Nephron progenitor cell (in vitro differentiated cells): ENCODE results near the gene CFP.

ENCODE experiments used
- DNase-seq: peaks from one replicate; pipeline ENCODE4 v3.0.0; 2021
- H3K27ac Mint-ChIP-seq: 2 replicates; pipeline ENCODE4 v1.8.0; 2021; ENCODE audit warnings: mild to moderate bottlenecking, moderate library complexity, mixed read lengths
- H3K27me3 Mint-ChIP-seq: 2 replicates; pipeline ENCODE4 v1.8.0; 2021; ENCODE audit warnings: mild to moderate bottlenecking, low read depth, mixed read lengths; ENCODE audit not compliant: poor library complexity
- H3K36me3 Mint-ChIP-seq: 2 replicates; pipeline ENCODE4 v1.8.0; 2021; ENCODE audit warnings: low read depth, mixed read lengths
- H3K4me1 Mint-ChIP-seq: 2 replicates; pipeline ENCODE4 v1.8.0; 2021; ENCODE audit warnings: mixed read lengths
- H3K4me3 Mint-ChIP-seq: 2 replicates; pipeline ENCODE4 v1.8.0; 2021; ENCODE audit warnings: mild to moderate bottlenecking, moderate library complexity, mixed read lengths
- H3K9me3 Mint-ChIP-seq: 2 replicates; pipeline ENCODE4 v1.8.0; 2021; ENCODE audit warnings: mild to moderate bottlenecking, moderate library complexity, mixed read lengths
- TF ChIP-seq, protein P1 (sequence below): fragments of 200-600 bp; sonication (generic); IDR thresholded peaks from 2 replicates; pipeline ENCODE4 v1.5.0; 2021; ENCODE audit warnings: antibody characterized with exemption

The CFP gene

DNA sequence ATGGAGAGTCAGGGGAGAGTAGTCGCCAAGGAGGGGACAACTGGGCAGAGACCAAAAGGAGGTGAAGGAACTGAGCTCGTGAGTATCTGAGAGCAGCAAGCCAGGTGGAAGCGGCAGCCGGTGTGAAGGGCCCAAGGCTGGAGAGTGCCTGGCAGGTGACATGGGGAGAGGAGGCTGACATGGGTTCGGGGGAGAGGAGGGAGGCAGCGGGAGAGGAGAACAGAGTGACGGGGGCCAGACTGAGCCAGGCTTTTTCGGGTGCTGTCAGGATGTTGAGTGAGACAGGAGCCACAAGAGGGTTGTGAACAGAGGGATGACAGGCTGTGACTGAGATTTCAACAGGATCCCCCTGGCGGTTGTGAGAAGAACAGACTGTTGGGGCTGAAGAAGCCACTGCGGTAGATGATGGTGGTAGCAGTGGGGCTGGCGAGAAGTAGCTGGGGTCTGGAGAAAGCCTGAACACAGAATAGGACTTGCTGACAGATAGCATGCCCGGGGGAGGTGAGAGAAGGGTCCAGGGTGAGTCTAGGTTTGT lies 14.9 kb upstream of the CFP start:
- Mint-ChIP-seq H3K4me1 (peaks cover 40% of the 10 kb centered on the region), H3K36me3 (peaks cover 42% of the 10 kb centered on the region), H3K4me3 (no peak overlapping the region), H3K27me3 (no peaks in the 10 kb centered on the region), H3K27ac (peak overlapping the region; percentile 86), H3K9me3 (peaks cover 68% of the 10 kb centered on the region)
- DNase-seq = peak; percentile 22
- TF ChIP-seq, protein P1, sequence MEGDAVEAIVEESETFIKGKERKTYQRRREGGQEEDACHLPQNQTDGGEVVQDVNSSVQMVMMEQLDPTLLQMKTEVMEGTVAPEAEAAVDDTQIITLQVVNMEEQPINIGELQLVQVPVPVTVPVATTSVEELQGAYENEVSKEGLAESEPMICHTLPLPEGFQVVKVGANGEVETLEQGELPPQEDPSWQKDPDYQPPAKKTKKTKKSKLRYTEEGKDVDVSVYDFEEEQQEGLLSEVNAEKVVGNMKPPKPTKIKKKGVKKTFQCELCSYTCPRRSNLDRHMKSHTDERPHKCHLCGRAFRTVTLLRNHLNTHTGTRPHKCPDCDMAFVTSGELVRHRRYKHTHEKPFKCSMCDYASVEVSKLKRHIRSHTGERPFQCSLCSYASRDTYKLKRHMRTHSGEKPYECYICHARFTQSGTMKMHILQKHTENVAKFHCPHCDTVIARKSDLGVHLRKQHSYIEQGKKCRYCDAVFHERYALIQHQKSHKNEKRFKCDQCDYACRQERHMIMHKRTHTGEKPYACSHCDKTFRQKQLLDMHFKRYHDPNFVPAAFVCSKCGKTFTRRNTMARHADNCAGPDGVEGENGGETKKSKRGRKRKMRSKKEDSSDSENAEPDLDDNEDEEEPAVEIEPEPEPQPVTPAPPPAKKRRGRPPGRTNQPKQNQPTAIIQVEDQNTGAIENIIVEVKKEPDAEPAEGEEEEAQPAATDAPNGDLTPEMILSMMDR = peak; percentile 40

DNA sequence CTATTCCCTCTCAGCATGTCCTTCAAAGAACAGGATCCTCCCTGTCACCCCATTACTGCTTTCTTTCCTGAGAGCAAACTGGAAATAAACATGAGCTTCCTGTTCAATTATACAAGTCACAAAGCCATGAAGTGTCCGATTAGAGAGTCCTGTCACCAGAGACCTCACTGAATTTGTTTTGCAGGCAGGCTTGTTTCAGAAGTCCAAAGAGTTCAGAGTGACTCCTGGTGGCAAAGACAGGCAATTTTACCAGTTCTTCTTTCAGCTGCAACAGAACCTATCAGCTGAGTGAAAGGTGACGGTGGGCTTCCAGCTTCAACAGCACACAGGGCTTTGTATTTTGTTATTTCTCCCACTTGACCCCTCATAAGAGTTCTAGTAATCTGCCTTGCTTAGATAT lies 14.2 kb upstream of the CFP start:
- H3K36me3 Mint-ChIP-seq = peaks cover 49% of the 10 kb centered on the region
- no peaks in the 10 kb centered on the region for H3K27me3 Mint-ChIP-seq
- peaks cover 67% of the 10 kb centered on the region for H3K9me3 Mint-ChIP-seq
- H3K4me3 Mint-ChIP-seq = no peak overlapping the region
- H3K4me1 Mint-ChIP-seq = peaks cover 33% of the 10 kb centered on the region
- DNase-seq = no peak
- TF ChIP-seq, protein P1 = no peak
- H3K27ac Mint-ChIP-seq = peak overlapping the region; percentile 52

DNA sequence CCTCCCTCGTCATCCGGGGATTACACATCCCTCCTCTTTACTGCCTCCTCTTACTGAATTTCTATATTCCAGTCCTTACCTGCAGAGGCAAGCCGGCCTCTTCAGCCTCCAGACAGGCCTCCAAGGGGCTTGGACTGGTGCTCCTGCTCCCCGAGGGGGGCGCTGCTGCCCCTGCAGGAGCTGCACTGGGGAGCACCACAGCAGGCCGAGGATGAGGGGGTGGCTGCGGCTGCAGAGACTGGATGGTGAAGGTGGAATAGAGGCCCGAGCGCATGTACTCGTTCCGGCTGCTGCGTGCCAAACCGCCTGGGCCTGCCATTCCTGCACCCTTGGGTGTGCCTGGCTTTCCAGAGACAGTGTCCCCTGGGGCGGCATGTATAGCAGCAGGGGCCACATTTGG lies 9.1 kb upstream of the CFP start:
- H3K9me3 Mint-ChIP-seq = peaks cover 63% of the 10 kb centered on the region
- H3K4me1 Mint-ChIP-seq = peaks cover 4% of the 10 kb centered on the region
- DNase-seq = no peak
- H3K27ac Mint-ChIP-seq = no peak overlapping the region
- TF ChIP-seq, protein P1 = no peak
- H3K36me3 Mint-ChIP-seq = peaks cover 55% of the 10 kb centered on the region
- no peaks in the 10 kb centered on the region for H3K27me3 Mint-ChIP-seq
- no peak overlapping the region for H3K4me3 Mint-ChIP-seq

DNA sequence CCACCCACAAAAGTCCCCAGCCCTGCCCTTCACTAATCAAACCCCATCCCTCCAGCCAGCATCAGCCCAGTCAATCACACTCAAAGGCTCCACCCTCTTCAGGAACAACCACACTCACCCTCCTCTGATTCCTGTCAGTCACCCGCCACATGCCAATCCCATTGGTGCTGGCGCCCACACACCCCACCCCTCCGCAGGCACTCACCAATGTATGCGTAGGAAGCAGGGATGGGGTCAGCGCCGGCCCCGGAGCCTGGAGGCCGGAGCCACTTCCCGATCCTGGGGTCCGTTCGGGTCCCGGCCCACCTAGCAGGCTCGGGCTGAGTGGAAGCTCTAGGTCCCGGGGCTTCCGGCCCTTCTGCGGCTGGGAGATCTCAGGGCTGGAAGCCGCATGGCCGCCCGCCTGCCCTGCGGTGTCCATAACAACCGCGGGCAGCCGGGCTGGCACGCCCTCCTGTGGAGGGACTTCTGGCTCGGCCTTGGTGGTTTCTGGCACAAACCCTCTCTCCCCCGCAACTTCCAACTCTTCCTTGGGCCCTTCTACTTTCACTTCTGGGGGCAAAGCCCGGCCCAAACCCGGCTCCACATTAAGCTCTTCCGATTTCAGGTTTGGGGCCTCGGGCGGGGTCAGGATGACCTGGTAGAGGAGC lies 7.9 kb upstream of the CFP start:
- H3K4me3 Mint-ChIP-seq = no peak overlapping the region
- H3K9me3 Mint-ChIP-seq = peaks cover 59% of the 10 kb centered on the region
- TF ChIP-seq, protein P1 = no peak
- no peaks in the 10 kb centered on the region for H3K27me3 Mint-ChIP-seq
- no peaks in the 10 kb centered on the region for H3K4me1 Mint-ChIP-seq
- DNase-seq = no peak
- peaks cover 51% of the 10 kb centered on the region for H3K36me3 Mint-ChIP-seq
- no peak overlapping the region for H3K27ac Mint-ChIP-seq

DNA sequence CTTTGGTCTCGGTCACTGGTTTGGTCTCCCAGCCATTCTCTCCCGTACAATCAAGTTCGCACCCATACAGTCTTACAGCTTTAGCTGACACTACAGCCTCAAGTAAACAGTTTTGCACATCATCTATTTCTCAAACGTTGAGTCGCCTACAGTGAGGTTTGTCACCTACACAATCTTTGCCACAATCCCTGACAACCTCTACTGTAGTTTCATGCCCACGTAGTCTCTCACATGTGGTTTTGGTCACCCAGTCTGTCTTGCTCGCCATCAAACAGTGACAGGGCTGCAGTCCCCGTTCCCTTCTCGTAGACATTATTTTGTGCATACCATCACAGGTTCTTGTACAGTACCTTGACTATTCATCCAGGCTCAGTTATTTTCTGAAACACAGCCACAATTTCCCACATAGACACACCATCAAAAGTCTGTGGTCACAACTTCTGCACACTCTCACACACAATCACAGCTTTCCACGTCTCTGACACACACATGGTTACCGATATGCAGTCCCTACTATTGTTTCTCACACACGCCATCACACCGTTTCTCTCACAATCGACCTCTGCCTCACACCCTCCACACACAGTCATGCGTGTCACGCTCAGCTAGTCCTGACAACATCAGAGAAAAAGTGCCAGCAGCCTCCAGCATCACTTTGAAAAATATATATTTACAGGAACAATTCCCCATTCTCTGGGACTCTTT lies 5.3 kb upstream of the CFP start:
- H3K27me3 Mint-ChIP-seq = no peaks in the 10 kb centered on the region
- peaks cover 24% of the 10 kb centered on the region for H3K36me3 Mint-ChIP-seq
- H3K27ac Mint-ChIP-seq = no peak overlapping the region
- DNase-seq = no peak
- no peak overlapping the region for H3K4me3 Mint-ChIP-seq
- peaks cover 37% of the 10 kb centered on the region for H3K9me3 Mint-ChIP-seq
- TF ChIP-seq, protein P1 = no peak
- peaks cover 1% of the 10 kb centered on the region for H3K4me1 Mint-ChIP-seq
